ENCODE measurements around the gene SORCS2.

The SORCS2 gene

DNA sequence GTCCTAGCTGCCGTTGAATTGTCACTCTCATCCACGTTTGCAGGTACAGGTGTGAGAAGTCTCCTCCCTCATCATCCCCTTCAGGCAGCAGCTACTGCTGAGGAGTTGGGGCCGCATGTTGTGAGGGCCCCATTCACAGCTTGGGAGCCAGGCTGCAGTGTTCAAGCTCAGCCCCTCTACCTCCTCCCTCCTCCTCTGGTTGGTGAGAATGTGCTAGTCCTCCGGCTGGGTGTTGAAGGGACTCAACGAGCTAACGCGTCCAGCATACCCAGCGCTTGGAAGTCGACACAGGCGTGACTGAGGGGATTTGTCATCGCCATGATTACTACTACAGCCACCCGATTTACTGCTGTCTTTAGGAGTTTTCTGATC, 324.4 kb downstream of the SORCS2 start:
- no peak for TF ChIP-seq CTCF (IDR thresholded peaks at IDR 0.05; ENCODE audit: low read depth, low read length)
- DNase-seq (ENCODE audit: low read depth in 2 of 2), result no peak
- no peak overlapping the region for H3K4me3 ChIP-seq (replicated peaks in 1 of 2; ENCODE audit: low read depth in 2 of 2, low read length in 2 of 2)

- TF ChIP-seq CTCF (IDR thresholded peaks at IDR 0.05; ENCODE audit: low read depth, low read length), result no peak
- H3K4me3 ChIP-seq (replicated peaks in 1 of 2; ENCODE audit: low read depth in 2 of 2, low read length in 2 of 2), result no peak overlapping the region
- no peak for DNase-seq (ENCODE audit: low read depth in 2 of 2)
These were observed 326.7 kb downstream of the SORCS2 start for GRCh38 chr4:7518871-7519637.

GRCh38 chr4:7519638-7520376, 327.5 kb downstream of the SORCS2 start:
- TF ChIP-seq CTCF (IDR thresholded peaks at IDR 0.05; ENCODE audit: low read depth, low read length), result no peak
- DNase-seq (ENCODE audit: low read depth in 2 of 2), result no peak
- no peak overlapping the region for H3K4me3 ChIP-seq (replicated peaks in 1 of 2; ENCODE audit: low read depth in 2 of 2, low read length in 2 of 2)

DNA sequence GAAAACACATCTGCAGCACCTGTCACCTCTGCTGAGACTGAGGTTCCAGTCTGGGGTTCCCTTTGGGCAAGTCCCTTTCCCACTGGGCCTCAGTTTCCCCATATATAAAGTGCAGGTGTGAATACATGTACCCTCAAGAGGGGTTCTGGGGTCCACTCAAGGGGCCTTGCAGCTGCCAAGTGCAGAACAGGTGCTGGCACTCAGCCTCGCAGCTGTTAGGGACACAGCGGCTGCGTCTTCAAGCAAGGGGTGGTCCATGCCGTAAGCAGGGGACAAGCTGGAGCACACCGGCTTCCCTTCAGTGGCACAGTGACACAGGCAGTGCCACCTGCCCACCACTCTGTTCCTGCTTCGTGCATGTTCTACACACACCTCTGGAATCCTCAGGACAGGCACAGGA, 329.3 kb downstream of the SORCS2 start:
- no peak overlapping the region for H3K4me3 ChIP-seq (replicated peaks in 1 of 2; ENCODE audit: low read depth in 2 of 2, low read length in 2 of 2)
- DNase-seq (ENCODE audit: low read depth in 2 of 2), result no peak
- no peak for TF ChIP-seq CTCF (IDR thresholded peaks at IDR 0.05; ENCODE audit: low read depth, low read length)

- no peak overlapping the region for H3K4me3 ChIP-seq (replicated peaks in 1 of 2; ENCODE audit: low read depth in 2 of 2, low read length in 2 of 2)
- TF ChIP-seq CTCF (IDR thresholded peaks at IDR 0.05; ENCODE audit: low read depth, low read length), result no peak
- no peak for DNase-seq (ENCODE audit: low read depth in 2 of 2)
These were observed 330.3 kb downstream of the SORCS2 start for GRCh38 chr4:7522452-7523220.

DNA sequence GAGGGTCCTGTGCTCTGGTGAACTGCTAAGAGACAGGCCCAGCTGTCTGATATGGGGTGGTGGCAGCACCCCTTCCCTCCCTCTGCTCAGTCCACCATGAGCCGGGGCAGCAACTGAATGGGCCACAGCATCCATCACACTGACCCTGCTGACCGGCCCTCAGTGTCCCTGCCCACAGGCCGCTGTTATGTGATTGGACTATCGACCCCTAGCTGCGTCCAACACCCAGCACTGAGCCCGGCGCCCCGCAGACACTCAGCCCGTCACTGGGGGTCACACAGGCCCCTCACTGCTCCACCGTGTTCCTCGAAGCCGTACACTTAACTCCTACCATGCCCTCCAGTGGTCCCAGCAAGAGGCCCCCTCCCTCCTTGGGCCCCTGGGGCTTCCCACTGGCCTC, 331.2 kb downstream of the SORCS2 start:
- no peak overlapping the region for H3K4me3 ChIP-seq (replicated peaks in 1 of 2; ENCODE audit: low read depth in 2 of 2, low read length in 2 of 2)
- TF ChIP-seq CTCF (IDR thresholded peaks at IDR 0.05; ENCODE audit: low read depth, low read length), result no peak
- DNase-seq (ENCODE audit: low read depth in 2 of 2), result no peak
